ENCODE data around the gene LHPP. TPM values are rescaled to one million over a fixed set of nuclear protein-coding genes. Genes with fewer than 3 reads are reported as not detected.
A peak's percentile ranks its signal among the peaks of the same experiment; 100 is the strongest.

LHPP gene
- total and polyA plus RNA-seq, 10 of the 15 experiments (the other 5 are each of a cell fraction or from before 2014, with no cell fraction given), result 0.79 to 9.8 (median 6.7) TPM

- TF ChIP-seq CEBPZ (IDR thresholded peaks at IDR 0.05; ENCODE audit: low read depth, low read length) (no peak), E2F4 (IDR thresholded peaks at IDR 0.05; ENCODE audit: low read depth, low read length) (no peak)
Measured at GRCh38 chr10:124449170-124450011, 12.2 kb upstream of the LHPP start (continued).

- ATAC-seq (no peak), DNase-seq (ENCODE audit: low read depth, low spot score) (no peak), FAIRE-seq (no peak)
- BruUV-seq (replicated peaks), result no TSS peak
- H3K27me3 ChIP-seq (replicated peaks in 1 of 2; ENCODE audit: control insufficient read depth in 2 of 2, insufficient read depth in 2 of 2, low read length in 1 of 2), result peaks cover 19 to 20% of the 10 kb centered on the region in 2 experiments
- H3K36me3 ChIP-seq (ENCODE audit: control insufficient read depth in 2 of 2, insufficient read depth in 2 of 2, low read length in 1 of 2), result no peaks in the 10 kb centered on the region
- ChIA-PET POLR2A (no interaction called here), RAD21 (ENCODE audit: unreplicated experiment) (no interaction called here), CTCF (no interaction called here), SMC1A (ENCODE audit: uncharacterized antibody, unreplicated experiment) (no interaction called here)
- H4K20me1 ChIP-seq (ENCODE audit: control insufficient read depth, insufficient read depth), result no peaks in the 10 kb centered on the region
- H3K79me2 ChIP-seq (ENCODE audit: control insufficient read depth, insufficient read depth, low read length), result no peaks in the 10 kb centered on the region
- H3K4me1 ChIP-seq (ENCODE audit: control insufficient read depth, insufficient read depth, low read length), result no peaks in the 10 kb centered on the region
- H3K9ac ChIP-seq (ENCODE audit: control insufficient read depth, insufficient read depth, low read length), result no peak within 1 kb of the TSS
- H3K9me3 ChIP-seq (replicated peaks; ENCODE audit: control insufficient read depth, insufficient read depth, low read length), result no peaks in the 10 kb centered on the region
- peak; percentile 96; the same call in 1 of the 2 replicates for TF ChIP-seq EZH2 (IDR thresholded peaks at IDR 0.05; ENCODE audit: borderline replicate concordance, control insufficient read depth, low read depth, low read length)
- TF ChIP-seq TCF7 (IDR thresholded peaks at IDR 0.05; ENCODE audit: borderline replicate concordance), result no peak
- no peak within 1 kb of the TSS for H3K4me2 ChIP-seq (ENCODE audit: control insufficient read depth, insufficient read depth)
- WGBS (ENCODE audit: insufficient coverage, insufficient replicate concordance, low lambda C conversion rate, missing lambda C conversion rate), result 1% methylated on average over 35 of the region's 57 CpGs
- H3K4me3 ChIP-seq, result no peak within 1 kb of the TSS
- no peak within 1 kb of the TSS for H3K27ac ChIP-seq (ENCODE audit: control insufficient read depth, insufficient read depth)
- intact Hi-C loops (cut with micrococcal nuclease; ENCODE audit: unreplicated experiment) (no loop called here), in situ Hi-C loops (cut with MboI) (no loop called here)
- H2AFZ ChIP-seq (ENCODE audit: control insufficient read depth, low read depth, low read length), result no peak within 1 kb of the TSS
Measured at GRCh38 chr10:124450012-124450782, 11.4 kb upstream of the LHPP start, which contains the start of gene NKX1-2. Gene NKX1-2 (minus strand): TSS chr10:124450035. CDS start chr10:124449943, 92 bp downstream.
